GM13977 (cell line): ENCODE data around the gene LRRC32.

Experiments
- DNase-seq: peaks from one replicate; pipeline ENCODE4 v3.0.0; 2012; ENCODE audit warnings: low spot score
- in situ Hi-C: fragments of 300-500 bp; cut with MboI; formaldehyde crosslinking; loops from one replicate; pipeline ENCODE4 v1.12.0; 2022; ENCODE audit warnings: low sequenced_read_pairs, low pct_unique_long_range_greater_than_20kb, mixed read lengths, inconsistent platforms; ENCODE audit not compliant: unreplicated experiment
- TF ChIP-seq, protein P1 (sequence below): IDR thresholded peaks from 2 replicates; pipeline ENCODE4 v1.5.1; 2012; ENCODE audit warnings: mild to moderate bottlenecking, control low read depth; ENCODE audit not compliant: insufficient read depth; ENCODE audit errors: extremely low read depth, missing control alignments

LRRC32 gene

DNA sequence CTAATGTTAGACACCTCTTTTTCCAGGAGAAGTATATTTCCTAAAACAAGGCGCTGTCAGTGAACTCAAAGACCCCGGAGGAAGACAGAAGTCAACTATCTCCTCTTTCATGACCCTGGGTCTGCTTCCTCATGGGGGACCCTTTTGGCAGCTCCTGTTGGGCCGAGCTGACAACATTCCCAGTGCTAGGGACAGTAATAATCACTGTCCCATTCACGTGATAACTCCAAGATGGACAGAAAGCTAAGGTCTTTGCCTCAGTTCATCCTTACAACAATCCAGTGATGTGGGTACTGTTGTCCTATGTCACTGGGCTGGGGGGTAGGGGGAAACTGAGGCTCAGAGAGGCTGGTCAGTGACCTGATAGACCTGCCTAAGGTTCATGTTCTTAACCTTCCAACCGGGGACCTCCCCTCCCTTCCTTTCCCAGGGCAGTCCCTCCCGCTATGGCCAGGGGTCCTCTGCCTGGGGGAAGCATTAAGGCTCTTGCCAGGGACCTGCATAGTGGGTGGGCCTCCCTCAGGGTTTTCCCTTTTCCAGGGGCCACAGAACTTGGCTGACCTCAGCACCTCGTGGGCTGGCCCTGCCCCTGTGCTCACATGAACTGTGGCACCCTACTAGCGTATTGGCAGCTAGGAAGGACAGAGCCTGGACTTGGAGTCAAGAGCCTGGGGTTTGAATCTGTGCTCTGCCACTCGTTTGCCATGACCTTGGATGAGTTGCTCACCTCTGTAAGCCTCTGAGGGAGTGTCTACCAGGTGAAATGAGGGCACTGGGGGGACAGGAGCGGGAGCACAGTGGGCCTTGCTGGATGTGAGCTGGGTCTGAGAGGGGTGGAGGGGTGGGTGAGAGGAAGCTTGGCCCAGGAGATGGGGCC, 53.6 kb downstream of the LRRC32 start:
- TF ChIP-seq, protein P1, sequence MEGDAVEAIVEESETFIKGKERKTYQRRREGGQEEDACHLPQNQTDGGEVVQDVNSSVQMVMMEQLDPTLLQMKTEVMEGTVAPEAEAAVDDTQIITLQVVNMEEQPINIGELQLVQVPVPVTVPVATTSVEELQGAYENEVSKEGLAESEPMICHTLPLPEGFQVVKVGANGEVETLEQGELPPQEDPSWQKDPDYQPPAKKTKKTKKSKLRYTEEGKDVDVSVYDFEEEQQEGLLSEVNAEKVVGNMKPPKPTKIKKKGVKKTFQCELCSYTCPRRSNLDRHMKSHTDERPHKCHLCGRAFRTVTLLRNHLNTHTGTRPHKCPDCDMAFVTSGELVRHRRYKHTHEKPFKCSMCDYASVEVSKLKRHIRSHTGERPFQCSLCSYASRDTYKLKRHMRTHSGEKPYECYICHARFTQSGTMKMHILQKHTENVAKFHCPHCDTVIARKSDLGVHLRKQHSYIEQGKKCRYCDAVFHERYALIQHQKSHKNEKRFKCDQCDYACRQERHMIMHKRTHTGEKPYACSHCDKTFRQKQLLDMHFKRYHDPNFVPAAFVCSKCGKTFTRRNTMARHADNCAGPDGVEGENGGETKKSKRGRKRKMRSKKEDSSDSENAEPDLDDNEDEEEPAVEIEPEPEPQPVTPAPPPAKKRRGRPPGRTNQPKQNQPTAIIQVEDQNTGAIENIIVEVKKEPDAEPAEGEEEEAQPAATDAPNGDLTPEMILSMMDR = no peak
- in situ Hi-C loops = no loop called here
- DNase-seq = no peak

DNA sequence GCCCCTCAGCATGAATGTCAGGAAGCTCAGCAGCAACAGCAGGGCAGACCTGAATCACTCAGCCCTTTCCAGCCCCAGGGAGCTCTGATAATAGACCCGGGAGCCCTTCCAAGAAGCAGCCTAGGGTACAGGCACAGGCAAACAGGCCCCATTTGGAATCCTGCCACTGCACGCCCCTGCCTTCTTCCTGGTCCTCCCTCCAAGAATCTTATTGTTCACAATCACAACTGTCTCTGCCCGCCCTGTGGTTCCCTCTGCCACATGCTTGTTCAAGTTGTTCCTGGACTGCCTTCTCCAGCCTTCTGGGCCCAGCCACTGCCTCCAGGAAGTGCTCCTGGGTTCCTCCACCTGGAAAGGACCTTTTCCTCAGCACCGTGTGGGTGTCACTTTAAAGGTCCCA, 54.6 kb downstream of the LRRC32 start:
- TF ChIP-seq, protein P1 = no peak
- DNase-seq = no peak
- in situ Hi-C loops = no loop called here

DNA sequence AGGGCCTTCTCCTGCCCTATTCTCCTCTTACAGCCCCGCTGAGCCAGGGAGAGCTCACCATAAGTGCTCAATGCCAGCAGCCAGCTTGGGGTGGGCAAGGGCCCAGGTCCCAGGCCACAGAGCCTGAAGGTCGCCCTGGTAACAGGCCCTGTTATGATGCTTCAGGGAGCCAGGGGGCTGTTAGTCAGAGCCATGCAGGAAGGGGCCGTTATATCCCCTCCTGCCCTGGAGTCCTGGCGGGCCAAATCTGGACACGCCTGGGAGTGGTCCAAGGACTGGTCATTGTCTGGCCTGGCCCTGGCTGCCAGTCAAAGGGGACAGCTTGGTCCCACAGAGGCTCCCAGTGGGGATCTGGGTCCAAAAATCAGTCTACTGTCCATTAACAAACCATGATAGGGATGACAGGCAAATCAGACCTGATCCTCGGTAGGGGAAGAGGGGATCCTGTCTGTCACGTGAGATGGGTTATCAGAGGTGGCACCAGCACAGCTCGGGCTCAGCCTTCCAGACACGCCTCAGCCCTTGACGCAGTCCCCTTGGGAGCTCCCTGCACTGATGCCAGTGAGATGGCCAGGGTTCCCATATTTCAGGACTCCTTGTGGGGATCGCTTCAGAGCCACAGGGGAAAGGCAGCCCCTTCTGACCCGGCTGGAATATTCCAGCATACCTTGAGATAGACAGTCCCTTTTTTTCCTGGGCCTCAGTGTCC, 55.9 kb downstream of the LRRC32 start:
- DNase-seq = no peak
- TF ChIP-seq, protein P1 = no peak
- in situ Hi-C loops = no loop called here

- no peak for DNase-seq
These were observed 56.6 kb downstream of the LRRC32 start for GRCh38 chr11:76613901-76614300.

GRCh38 chr11:76612226-76612625, 58.3 kb downstream of the LRRC32 start:
- TF ChIP-seq, protein P1 = no peak
- no peak for DNase-seq
- in situ Hi-C loops = no loop called here

More at GRCh38 chr11:76613901-76614300, 56.6 kb downstream of the LRRC32 start:
- TF ChIP-seq, protein P1 = no peak
- in situ Hi-C loops = no loop called here

DNA sequence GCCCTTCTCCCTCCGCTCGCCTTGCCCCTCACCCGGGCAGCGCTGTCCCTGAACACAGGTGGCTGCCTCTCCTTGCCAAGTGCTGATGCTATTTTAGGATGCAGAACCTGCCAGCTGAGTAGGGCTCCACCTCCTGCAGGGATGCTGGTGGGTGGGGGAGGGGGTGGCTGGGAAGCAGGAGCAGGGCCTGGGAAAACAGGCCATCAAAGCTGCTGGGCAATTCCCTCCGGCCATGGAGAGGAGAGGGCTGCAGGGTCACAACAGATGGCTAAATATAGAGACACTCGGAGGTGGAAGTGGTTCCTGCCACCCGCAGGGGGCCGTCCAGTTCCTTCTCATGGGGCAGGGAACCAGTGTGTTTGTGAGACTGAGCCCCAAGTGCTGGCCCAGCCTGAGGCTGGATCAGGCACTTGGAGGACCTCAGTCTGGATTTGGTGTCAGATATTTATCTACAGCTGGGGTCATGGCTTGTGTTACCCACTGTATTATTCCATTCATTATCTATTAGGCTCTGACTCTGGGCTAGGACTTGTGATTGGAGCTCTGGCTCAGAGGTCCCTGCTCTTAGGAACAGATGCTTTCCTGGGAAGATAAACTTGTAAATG, 59.6 kb downstream of the LRRC32 start:
- TF ChIP-seq, protein P1 = peak; percentile 14
- DNase-seq = no peak
- in situ Hi-C loops = no loop called here
